HUDEP-2 (cell line): ENCODE results near the gene EIF2B2.
A peak's percentile ranks its signal among the peaks of the same experiment; 100 is the strongest.

Source experiments
- DNase-seq, 76 experiments: peaks; one replicate each; lab custom pipeline; 2025; ENCODE audit not compliant: unreplicated experiment in 76 of 76; lab: John Stamatoyannopoulos, UW

The EIF2B2 gene

DNA sequence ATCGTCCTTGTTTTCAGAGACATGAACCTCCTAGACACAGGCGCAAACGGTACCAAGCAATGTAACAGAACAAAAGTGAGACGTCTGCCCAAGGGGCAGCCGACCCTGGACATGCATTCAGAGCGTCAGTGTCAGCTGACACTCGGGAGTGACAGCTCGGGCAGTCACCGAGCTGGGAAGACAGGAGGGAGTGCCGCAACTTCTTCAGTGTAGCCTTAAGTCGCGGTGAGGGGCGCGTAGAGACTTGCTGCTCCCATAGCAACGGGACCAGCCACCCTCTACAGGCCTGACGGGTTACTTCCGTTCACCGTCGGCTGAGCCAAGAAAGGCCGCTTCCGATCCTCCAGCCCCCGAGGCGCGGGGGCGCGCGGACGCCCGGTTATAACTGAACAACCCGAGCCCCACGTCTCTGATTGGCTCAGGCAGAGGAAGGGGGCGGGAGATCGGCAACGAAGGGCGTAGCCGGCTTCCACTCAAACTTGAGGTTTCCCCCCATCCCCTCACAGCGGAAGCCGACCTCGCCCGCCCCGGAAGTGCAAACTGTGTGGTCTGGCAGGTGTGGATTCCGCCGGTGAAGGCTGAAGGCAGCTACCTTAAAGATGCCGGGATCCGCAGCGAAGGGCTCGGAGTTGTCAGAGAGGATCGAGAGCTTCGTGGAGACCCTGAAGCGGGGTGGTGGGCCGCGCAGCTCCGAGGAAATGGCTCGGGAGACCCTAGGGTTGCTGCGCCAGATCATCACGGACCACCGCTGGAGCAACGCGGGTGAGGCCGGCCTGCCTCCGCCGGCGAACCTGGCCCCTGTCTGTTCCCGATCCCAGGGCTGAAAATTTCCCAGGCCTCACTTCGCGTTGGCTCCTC, at the start of gene EIF2B2:
EIF2B2 (plus strand) TSS at position 530 of the 858 bp plus-strand sequence; CDS start at position 600, 70 bp downstream.
- DNase-seq = peak; percentile 33 to 98 (median 94)

DNA sequence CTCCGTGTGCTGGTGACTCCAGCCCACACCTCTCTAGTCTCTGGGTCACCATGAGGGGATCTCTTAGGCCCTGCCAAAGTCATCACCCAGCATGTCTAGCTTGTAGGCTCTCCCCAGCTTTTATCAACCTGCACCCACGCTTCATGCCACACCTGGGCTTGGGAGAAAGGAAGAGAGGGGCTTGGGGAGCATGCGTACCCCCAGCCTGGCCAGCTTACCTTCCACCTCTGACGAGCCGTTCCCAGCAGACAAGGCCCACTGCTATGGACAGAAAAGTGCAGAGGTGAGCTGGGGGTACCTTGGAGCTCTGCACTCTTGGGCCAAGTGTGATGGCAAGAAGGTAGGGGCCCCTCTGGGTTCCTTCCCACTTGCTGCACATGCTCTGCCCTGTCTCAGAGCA, 49.0 kb upstream of the EIF2B2 start:
- no peak for DNase-seq

DNA sequence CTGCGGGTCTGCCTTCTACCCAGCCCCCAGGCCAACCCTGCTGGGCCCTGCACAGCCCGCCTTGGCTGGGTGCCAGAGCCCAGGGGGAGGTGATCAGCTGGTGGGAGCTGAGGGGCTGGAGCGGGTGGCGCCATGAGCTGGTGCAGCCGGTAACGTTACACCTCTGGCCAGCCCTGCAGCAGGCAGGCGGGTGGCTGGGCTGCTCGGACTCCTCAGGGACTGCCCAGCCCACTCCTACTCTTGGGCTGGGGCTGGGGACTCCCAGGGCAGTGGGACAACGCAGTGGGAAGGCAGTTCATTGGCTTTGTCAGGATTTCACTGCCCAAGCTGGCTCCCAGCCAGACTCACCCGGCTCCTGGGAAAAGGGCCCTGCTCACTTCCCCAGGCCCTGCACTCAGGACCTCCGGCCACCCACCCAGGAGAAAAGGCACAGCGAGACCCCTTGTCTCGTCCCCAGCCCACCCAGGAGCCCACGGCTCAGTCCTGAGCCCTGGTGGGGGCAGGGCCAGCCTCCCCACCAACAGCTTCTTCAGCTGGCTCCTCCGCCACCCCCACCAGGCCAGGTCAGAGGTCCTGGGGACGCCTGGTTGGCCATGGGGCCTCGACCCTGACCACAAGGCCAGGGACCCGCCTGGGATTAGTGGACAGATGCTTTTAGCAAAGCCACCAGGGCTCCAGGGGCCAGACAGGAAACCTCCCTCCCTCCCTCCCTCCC, 48.3 kb upstream of the EIF2B2 start:
- no peak for DNase-seq

DNA sequence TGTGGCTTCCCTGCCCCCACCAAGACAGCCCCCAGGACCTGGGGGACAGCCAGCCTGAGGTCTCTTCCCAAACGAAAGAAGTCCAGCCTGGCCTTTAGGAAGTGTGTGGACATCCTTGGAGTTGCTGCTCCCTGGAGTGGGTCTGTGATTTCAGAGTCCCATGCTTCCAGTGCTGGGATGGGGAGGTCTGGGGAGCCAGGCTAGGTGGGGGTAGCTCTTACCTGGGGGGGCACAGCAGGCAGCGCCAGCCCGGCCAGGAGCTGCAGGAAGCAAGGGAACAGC, 47.8 kb upstream of the EIF2B2 start:
- DNase-seq = no peak

DNA sequence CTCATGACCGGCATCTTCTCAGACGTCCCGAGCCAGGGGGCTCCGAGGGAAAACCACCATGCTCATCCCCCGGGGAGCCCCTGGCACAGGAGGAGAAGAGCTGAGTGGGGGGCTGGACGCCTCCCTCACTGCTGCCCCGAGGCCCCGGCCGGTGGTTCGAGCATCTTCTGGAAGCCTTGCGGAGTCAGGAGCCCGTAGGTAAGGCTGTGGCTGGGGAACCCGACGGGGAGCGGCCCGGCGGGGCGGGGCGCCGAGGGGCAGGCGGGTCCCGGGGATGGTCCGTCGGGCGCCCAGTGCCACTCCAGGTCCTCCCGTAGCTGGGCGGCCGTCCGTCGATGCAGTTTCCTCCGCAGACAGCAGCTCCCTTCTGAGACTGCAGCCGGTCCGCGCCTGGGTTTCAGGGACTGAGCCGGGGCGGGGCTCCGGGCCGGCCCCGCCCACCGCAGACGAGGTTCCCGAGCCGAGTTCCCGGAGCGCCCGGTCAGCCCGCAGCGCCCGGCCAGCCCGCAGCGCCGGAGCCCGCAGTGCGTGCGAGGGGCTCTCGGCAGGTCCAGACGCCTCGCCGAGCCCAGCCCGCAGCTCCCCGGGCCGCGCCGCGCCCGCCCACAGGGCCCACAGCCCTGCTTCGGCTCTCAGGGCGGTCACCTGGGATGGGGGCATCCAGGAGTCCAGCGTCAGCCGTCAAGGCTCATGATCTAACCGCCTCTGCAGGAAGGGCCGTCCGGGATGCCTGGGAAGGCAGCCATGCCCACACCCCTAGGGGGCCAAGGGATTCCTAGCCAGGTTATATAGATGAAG, 47.3 kb upstream of the EIF2B2 start, which contains the start of gene PGF:
PGF (minus strand) TSS at position 369 of the 798 bp plus-strand sequence; CDS start at position 14, 355 bp downstream.
- peak in 16 of 76 experiments; percentile 6 to 41 (median 20) for DNase-seq

DNA sequence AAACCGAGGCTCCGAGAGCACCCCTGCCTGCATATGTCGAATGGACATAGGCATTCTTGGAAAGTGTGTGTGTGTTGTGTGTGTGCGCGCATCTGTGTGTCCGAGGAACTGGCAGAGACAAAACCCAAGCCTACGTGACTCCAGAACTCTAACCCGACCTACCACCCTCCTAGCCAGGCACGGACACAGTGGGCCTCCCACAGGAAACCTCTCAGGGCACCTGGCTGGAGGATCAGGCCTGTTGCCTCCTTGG, 46.8 kb upstream of the EIF2B2 start:
- DNase-seq = no peak

DNA sequence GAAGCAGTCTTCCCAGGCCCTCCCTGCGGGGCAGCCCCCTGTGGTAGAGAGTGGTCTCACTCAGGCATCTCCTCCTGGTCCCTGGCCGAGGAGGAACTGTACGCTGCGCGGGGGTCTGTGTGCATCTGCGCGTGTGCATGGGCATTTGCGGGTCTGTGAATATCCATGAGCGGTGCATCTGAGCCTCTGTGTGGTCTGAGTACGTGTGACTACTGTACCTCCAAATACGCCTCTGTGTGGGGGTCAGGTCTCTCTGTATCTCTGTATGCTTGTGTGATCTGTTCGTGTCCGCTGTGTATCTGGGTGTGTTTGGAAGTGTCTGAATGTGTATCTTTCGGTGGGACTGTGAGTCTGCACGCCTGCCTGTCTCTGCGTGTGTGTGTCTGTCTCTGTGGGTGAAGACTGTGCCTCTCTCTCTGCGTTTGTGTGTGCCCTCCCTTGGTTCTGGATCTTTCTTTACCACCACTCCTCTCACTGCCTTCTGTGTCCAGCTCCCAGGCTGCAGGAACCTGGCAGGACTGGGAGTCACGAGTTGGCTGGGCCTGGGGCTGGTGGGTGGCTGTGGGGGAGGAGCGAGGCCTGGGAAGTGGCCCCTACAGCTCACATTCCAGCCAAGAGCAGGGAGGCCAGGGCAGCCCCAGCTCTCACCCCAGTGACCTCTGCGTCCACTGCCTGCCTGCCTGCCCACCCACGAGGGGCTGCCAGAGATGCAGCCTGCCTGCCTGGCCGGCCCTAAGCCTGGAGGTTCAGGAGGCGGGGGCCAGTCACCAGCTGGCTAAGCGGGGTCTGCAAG, 46.2 kb upstream of the EIF2B2 start:
- DNase-seq = no peak

DNA sequence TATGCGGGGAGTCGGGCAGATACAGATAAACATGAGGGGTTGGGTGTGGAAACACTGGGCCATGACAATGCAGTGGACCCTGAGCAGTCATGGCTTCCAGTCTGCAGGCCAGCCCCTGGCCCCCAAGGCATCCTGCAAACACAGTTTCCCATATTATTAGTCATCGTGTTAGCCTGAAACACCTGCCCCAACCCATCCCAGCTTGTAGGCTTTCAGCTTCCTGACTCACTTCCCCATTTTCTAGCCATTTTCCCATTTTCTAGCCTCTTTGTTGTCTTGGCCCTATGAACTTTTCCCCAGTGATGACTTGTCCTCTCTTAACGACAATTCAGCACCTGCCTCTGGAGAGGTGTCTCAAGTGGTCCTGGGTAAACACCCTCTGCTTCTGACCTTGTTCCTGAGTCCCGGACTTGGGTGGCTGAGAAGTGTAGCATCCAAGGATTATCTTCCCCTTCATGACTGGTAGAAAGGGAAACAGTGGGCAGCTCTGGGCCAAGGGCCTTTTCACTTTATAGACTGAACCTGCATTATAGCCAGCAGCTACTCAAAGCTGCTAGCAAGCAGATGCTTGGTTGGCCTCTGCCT, 43.0 kb upstream of the EIF2B2 start:
- DNase-seq = no peak

DNA sequence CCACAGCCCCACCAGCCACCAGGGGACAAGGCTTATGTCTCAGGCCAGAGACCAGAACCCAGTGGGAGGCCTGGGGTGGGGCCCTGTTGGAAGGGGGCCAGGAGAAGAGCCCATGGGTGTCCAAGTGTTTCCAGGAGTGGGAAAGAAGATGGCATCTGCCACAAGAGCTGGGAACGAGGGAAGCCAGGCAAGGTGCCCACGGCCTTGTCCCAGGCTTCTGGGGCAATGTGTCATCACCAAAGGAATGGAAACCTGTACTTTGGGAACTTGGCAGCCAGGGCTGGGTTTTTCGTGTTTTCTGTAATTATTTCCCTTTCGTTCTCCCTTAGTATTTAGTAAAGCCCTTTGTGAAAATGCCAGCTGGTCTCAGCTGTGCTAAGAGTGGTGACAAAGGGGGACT, 42.0 kb upstream of the EIF2B2 start:
- no peak for DNase-seq

DNA sequence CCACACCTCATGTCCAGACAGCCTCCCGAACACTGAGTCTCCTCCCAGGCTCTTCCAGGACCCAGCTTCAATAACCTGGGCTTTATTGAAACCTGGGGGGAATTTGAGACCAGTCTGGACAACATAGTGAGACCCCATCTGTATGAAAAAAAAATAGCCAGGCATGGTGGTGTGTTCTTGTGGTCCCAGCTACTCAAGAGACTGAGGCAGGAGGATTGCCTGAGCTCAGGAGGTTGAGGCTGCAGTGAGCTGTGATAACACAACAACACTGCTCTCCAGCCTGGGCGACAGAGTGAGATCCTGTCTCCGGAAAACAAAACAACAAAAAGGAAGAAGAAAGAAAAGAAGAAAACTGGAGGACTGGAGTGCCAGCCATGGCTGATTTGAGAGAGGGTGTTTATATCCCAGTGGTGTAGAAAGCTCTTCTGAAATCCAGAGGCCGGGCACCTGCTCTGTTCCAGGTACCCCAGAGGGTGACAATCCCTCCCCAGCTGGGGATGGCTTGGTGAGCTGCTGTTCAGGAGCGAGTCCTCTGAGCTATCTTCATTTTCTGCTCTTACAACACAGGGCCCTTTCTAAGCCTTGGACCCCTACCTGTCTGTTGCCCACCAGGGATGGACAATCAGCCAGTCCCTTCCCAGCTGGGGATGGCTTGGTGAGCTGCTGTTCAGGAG, 41.3 kb upstream of the EIF2B2 start:
- no peak for DNase-seq

DNA sequence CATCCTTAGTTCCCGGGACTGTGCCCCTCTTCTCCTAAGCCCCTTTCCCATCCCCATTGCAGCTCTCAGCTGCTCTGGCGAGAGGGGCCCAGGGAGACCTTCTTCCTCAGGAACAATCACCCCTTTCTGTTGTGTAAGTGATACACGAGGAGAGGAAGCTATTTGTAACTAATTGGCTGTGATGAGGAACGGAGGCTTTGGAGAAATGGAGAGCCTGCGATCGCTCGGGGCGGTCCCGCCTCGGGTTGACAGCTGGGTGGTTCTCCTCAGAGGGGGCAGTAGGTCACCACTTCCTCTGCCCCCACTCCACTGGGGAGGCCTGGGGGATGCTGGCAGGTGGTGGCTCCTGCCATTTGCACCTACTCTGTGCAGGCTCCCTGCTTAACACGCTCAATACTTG, 40.7 kb upstream of the EIF2B2 start:
- no peak for DNase-seq

DNA sequence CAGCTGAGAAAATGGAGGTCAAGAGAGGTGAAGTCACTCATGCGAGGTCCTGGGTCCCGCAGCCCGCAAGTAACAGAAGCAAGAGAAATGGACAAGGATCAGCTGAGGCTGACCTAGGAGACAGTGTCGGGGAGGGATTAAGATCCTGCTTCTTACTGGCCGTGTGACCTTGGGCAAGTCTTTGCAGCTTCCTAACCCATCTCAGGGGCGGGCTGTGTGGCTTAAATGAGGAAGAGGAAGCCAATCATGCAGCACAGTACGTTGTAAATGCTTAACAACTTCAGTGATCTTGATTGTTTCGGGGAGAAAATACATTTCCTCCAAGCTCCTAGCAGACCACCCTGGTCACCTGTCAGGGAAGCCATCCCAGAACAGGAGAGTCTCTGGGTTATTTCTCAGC, 40.2 kb upstream of the EIF2B2 start:
- no peak for DNase-seq

DNA sequence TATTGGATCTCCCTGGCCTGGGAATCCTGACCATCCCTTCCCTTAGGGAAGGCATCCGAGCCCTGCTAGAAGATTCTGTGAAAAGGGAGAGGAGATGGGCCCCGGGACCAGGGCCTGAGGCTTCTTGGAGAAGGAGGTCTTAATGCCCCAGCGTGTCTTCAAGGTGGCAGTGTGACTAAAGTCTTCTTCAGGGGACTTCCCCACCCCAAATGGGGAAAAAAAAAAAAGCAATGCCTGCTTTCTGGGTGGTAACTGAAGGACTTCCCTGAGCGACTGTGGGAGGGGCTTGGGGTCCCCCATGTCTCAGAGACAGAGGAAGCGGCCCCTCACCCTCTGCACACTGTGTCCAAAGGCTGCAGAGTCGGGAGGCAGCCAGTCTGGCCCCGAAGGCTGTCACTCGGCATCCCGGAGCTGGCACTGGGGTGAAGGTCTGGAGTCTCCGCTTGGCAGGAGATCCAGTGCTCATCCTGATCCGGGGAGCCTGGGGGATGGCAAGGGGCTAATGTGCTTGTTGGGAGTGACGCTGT, 39.5 kb upstream of the EIF2B2 start:
- DNase-seq = no peak

DNA sequence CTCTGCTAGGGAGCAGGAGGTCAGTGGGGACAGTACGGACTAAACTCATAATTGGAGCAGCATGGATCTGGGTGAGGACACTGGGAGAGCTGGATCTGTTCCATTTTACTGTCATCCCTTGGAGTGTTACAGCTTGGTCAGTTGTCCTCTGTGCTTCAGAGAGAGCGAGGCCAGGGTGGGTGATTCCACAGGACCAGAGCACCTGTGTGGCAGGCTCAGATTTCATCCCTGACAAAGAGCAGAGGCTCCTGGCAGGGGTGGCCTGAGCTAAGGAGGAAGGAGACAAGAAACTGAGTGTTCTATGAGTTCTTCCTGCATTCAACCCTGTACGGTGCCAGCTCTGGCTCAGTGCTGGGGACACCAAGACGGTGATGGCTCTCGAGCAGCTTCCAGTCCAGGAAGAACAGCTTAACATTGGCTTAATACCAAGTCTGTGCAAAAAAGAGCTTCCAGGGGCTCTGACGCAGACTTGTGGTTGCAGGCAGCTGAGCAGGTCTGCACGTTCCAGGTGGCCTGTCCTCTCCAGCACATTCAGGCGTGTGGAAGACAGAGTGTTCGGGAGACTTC, 38.9 kb upstream of the EIF2B2 start:
- no peak for DNase-seq

DNA sequence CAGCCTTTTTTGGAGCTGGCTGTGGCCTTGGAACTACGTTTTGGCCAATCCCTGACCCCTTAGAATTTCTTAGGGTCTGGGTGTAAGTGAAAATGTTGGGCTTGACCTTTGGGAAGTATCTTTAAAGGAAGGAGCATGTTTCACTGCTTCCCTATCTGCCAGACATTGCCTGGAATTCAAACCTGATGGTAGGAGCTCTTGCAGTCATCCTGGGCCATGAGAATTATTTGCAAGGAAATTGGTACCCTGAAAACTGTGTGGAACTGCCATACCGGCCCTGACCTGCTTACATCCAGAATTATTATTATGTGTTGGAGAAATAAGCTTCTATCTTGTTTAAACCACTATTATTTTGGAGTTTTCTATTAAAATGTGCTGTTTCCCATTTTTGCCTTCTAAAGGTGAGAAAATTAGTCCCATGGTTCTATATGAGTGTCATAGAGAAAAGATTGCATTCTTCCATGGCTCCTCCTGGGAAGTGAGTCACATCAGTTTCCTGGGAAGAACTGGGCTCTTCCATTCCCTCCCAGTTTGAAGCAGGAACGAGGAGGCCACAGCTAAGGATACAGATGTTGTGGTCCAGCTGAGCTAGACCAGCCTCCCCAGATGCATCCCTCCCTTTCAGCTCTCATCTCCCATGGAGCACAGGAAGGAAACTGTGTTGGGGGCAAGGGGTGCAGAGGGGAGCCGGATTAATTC, 37.8 kb upstream of the EIF2B2 start:
- no peak for DNase-seq

DNA sequence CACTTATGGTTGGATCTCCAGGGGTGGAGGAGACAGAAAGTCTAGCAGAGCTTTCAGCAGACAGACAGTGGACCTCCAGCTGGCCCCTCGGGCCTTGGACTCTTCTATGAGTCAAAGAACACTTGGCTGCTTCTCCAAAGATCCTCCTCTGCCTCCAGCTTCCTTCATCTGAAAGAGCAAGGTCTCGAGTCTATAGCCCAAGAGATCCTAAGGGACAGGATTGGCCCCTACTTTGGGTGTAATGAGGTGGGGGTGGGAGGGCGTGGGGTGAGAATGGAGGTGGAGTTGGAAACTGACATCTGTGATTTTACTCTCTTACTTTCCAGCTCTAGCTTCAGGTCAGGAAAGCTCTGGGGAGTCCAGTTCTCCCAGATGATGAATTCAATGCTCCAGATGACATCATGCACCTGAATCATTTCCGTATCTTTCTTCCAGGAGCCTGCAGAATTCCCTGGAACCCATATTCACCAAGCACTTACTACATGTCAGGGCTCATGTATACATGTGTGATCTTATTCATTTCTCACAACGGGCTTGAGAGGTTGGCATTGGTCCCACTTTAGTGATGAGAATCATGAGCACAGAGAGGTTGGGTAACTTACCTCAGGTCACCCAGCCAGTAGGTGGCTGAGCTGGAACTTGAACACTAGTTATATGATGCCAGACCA, 37.1 kb upstream of the EIF2B2 start:
- no peak for DNase-seq

DNA sequence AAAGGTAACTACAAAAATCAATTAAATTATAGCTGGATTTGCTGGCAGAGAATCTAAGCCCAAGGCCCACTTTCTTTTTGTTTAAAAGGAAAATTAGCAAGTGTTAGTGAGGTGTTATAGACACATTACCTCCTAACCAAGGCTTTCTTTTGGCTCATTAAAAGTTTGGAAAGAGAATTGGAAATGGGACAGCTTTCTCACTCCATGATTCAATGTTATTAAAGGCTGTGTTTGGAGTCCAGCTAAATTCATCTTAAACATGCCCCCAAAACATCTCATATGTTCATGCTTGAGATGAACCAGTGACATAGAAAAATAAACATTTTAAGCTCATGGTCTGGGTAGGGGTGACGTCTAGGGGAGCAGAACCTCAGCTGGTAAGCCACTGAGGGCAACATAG, 33.9 kb upstream of the EIF2B2 start:
- no peak for DNase-seq

DNA sequence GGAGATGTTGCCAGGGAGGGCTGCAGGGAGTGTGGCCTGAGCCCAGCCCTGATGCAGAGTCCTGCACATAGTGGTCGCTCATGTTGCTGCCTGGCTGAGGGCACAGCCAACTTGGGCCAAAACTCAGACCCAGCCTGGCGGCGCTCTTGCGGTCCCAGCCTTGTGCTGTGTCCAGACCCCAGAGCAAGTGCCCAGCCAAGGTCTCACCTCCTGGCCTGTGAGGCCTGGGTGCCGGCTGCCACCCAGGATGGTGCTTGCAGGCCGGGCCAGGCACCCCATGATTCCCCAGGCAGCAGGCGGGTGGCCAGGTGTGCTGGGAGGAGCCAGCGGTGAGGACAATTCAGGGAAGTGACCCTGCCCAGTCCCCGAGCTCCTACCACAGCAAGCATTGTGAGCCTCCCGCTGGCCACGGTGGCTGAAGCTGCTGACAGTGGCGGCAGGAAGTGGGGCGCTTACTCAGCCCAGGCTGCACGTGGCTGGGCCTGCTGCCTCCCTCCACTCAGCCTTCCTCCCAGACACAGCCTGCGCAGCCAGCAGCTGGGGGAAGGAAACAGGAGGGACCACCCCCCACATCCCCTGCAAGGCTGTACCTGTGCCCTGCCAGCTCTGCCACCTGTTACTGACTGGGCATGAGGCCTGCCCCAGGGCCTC, 29.6 kb upstream of the EIF2B2 start:
- DNase-seq = no peak
